Measurements from ENCODE around the gene TM9SF4.

TM9SF4 gene

GRCh38 chr20:32208499-32209154 lies 99.1 kb downstream of the TM9SF4 start:
- Histone ChIP-seq H3K14ac (ENCODE audit: low read length in 2 of 2) (no peak overlapping the region), H4K91ac (ENCODE audit: low read length) (peak overlapping the region; percentile 19), H2BK5ac (ENCODE audit: low read depth, low read length, poor library complexity, severe bottlenecking) (no peak overlapping the region), H3K4me1 (ENCODE audit: control insufficient read depth, insufficient read depth, low read depth, low read length) (peaks cover 15% of the 10 kb centered on the region), H3K27me3 (ENCODE audit: control insufficient read depth in 1 of 2, insufficient read depth in 1 of 2, low read length in 2 of 2) (no peaks in the 10 kb centered on the region), H3K18ac (ENCODE audit: low read depth in 1 of 2, low read length in 2 of 2) (no peak overlapping the region), H4K8ac (ENCODE audit: low read length) (no peak overlapping the region), H3K79me1 (replicated peaks; ENCODE audit: low read length, poor library complexity, severe bottlenecking) (peaks cover 57% of the 10 kb centered on the region), H3K4me3 (ENCODE audit: insufficient read depth in 1 of 2, low read depth in 1 of 2, low read length in 2 of 2) (peak overlapping the region in 1 of 2 experiments; percentile 98), H3K4ac (ENCODE audit: low read depth in 1 of 2, low read length in 2 of 2) (peak overlapping the region in 1 of 2 experiments; percentile 94), H2BK120ac (ENCODE audit: low read depth, low read length) (no peak overlapping the region), H3K4me2 (ENCODE audit: low read length, poor library complexity, severe bottlenecking) (peak overlapping the region; percentile 81), H3K36me3 (ENCODE audit: control insufficient read depth in 1 of 2, insufficient read depth in 2 of 2, low read depth in 1 of 2, low read length in 2 of 2) (peaks cover 23 to 28% of the 10 kb centered on the region in 2 experiments), H3K27ac (ENCODE audit: low read length, poor library complexity, severe bottlenecking) (no peak overlapping the region), H3K9me3 (ENCODE audit: control insufficient read depth, low read length) (no peaks in the 10 kb centered on the region), H2AFZ (ENCODE audit: low read depth, low read length) (no peak overlapping the region), H2BK12ac (ENCODE audit: low read length in 2 of 2) (no peak overlapping the region), H3K23ac (ENCODE audit: low read length in 2 of 2) (no peak overlapping the region), H2BK15ac (ENCODE audit: low read depth, poor library complexity, severe bottlenecking) (no peak overlapping the region), H3K9ac (ENCODE audit: low read length) (peak overlapping the region; percentile 98), H2AK5ac (ENCODE audit: low read length, severe bottlenecking) (no peak overlapping the region)
- DNase-seq = no peak
- 85% methylated on average over 10 of the region's 13 CpGs for WGBS

- Histone ChIP-seq H3K23ac (ENCODE audit: low read length in 2 of 2) (no peak overlapping the region), H2AFZ (ENCODE audit: low read depth, low read length) (no peak overlapping the region), H2BK5ac (ENCODE audit: low read depth, low read length, poor library complexity, severe bottlenecking) (no peak overlapping the region), H3K36me3 (ENCODE audit: control insufficient read depth in 1 of 2, insufficient read depth in 2 of 2, low read depth in 1 of 2, low read length in 2 of 2) (peaks cover 24 to 40% of the 10 kb centered on the region in 2 experiments), H4K8ac (ENCODE audit: low read length) (no peak overlapping the region), H3K4ac (ENCODE audit: low read depth in 1 of 2, low read length in 2 of 2) (no peak overlapping the region), H3K18ac (ENCODE audit: low read depth in 1 of 2, low read length in 2 of 2) (no peak overlapping the region), H4K91ac (ENCODE audit: low read length) (no peak overlapping the region), H2BK15ac (ENCODE audit: low read depth, poor library complexity, severe bottlenecking) (no peak overlapping the region), H3K4me2 (ENCODE audit: low read length, poor library complexity, severe bottlenecking) (no peak overlapping the region), H3K79me1 (replicated peaks; ENCODE audit: low read length, poor library complexity, severe bottlenecking) (peaks cover 61% of the 10 kb centered on the region), H3K9me3 (ENCODE audit: control insufficient read depth, low read length) (no peaks in the 10 kb centered on the region), H3K14ac (ENCODE audit: low read length in 2 of 2) (no peak overlapping the region), H2BK12ac (ENCODE audit: low read length in 2 of 2) (no peak overlapping the region), H3K4me3 (ENCODE audit: insufficient read depth in 1 of 2, low read depth in 1 of 2, low read length in 2 of 2) (no peak overlapping the region), H3K27me3 (ENCODE audit: control insufficient read depth in 1 of 2, insufficient read depth in 1 of 2, low read length in 2 of 2) (no peaks in the 10 kb centered on the region), H3K9ac (ENCODE audit: low read length) (peak overlapping the region; percentile 98), H2AK5ac (ENCODE audit: low read length, severe bottlenecking) (no peak overlapping the region), H3K27ac (ENCODE audit: low read length, poor library complexity, severe bottlenecking) (no peak overlapping the region), H3K4me1 (ENCODE audit: control insufficient read depth, insufficient read depth, low read depth, low read length) (peaks cover 14% of the 10 kb centered on the region), H2BK120ac (ENCODE audit: low read depth, low read length) (no peak overlapping the region)
- 93% methylated on average over 9 of the region's 9 CpGs for WGBS
- DNase-seq = no peak
These were observed 100.5 kb downstream of the TM9SF4 start for GRCh38 chr20:32209850-32210605.

- Histone ChIP-seq H3K23ac (ENCODE audit: low read length in 2 of 2) (no peak overlapping the region), H4K8ac (ENCODE audit: low read length) (no peak overlapping the region), H3K9me3 (ENCODE audit: control insufficient read depth, low read length) (no peaks in the 10 kb centered on the region), H3K36me3 (ENCODE audit: control insufficient read depth in 1 of 2, insufficient read depth in 2 of 2, low read depth in 1 of 2, low read length in 2 of 2) (peaks cover 49 to 78% of the 10 kb centered on the region in 2 experiments), H3K27me3 (ENCODE audit: control insufficient read depth in 1 of 2, insufficient read depth in 1 of 2, low read length in 2 of 2) (no peaks in the 10 kb centered on the region), H3K14ac (ENCODE audit: low read length in 2 of 2) (no peak overlapping the region), H2AFZ (ENCODE audit: low read depth, low read length) (no peak overlapping the region), H3K18ac (ENCODE audit: low read depth in 1 of 2, low read length in 2 of 2) (no peak overlapping the region), H3K79me1 (replicated peaks; ENCODE audit: low read length, poor library complexity, severe bottlenecking) (peaks cover 64% of the 10 kb centered on the region), H3K9ac (ENCODE audit: low read length) (no peak overlapping the region), H2BK120ac (ENCODE audit: low read depth, low read length) (no peak overlapping the region), H3K4ac (ENCODE audit: low read depth in 1 of 2, low read length in 2 of 2) (no peak overlapping the region), H3K27ac (ENCODE audit: low read length, poor library complexity, severe bottlenecking) (no peak overlapping the region), H2BK5ac (ENCODE audit: low read depth, low read length, poor library complexity, severe bottlenecking) (no peak overlapping the region), H3K4me3 (ENCODE audit: insufficient read depth in 1 of 2, low read depth in 1 of 2, low read length in 2 of 2) (no peak overlapping the region), H4K91ac (ENCODE audit: low read length) (no peak overlapping the region), H2AK5ac (ENCODE audit: low read length, severe bottlenecking) (no peak overlapping the region), H2BK12ac (ENCODE audit: low read length in 2 of 2) (no peak overlapping the region), H3K4me1 (ENCODE audit: control insufficient read depth, insufficient read depth, low read depth, low read length) (peaks cover 4% of the 10 kb centered on the region), H2BK15ac (ENCODE audit: low read depth, poor library complexity, severe bottlenecking) (no peak overlapping the region), H3K4me2 (ENCODE audit: low read length, poor library complexity, severe bottlenecking) (no peak overlapping the region)
- WGBS = 100% methylated on average over 1 of the region's 1 CpG
- no peak for DNase-seq
These were observed 104.4 kb downstream of the TM9SF4 start for GRCh38 chr20:32213870-32214269.

GRCh38 chr20:32215147-32215546 lies 105.6 kb downstream of the TM9SF4 start:
- Histone ChIP-seq H3K4me2 (ENCODE audit: low read length, poor library complexity, severe bottlenecking) (no peak overlapping the region), H2AFZ (ENCODE audit: low read depth, low read length) (no peak overlapping the region), H3K14ac (ENCODE audit: low read length in 2 of 2) (no peak overlapping the region), H4K91ac (ENCODE audit: low read length) (no peak overlapping the region), H3K27me3 (ENCODE audit: control insufficient read depth in 1 of 2, insufficient read depth in 1 of 2, low read length in 2 of 2) (no peaks in the 10 kb centered on the region), H3K4me1 (ENCODE audit: control insufficient read depth, insufficient read depth, low read depth, low read length) (no peaks in the 10 kb centered on the region), H2AK5ac (ENCODE audit: low read length, severe bottlenecking) (no peak overlapping the region), H3K36me3 (ENCODE audit: control insufficient read depth in 1 of 2, insufficient read depth in 2 of 2, low read depth in 1 of 2, low read length in 2 of 2) (peaks cover 47 to 86% of the 10 kb centered on the region in 2 experiments), H4K8ac (ENCODE audit: low read length) (no peak overlapping the region), H2BK15ac (ENCODE audit: low read depth, poor library complexity, severe bottlenecking) (no peak overlapping the region), H3K9ac (ENCODE audit: low read length) (no peak overlapping the region), H3K27ac (ENCODE audit: low read length, poor library complexity, severe bottlenecking) (no peak overlapping the region), H2BK5ac (ENCODE audit: low read depth, low read length, poor library complexity, severe bottlenecking) (no peak overlapping the region), H2BK12ac (ENCODE audit: low read length in 2 of 2) (no peak overlapping the region), H3K79me1 (replicated peaks; ENCODE audit: low read length, poor library complexity, severe bottlenecking) (peaks cover 56% of the 10 kb centered on the region), H3K18ac (ENCODE audit: low read depth in 1 of 2, low read length in 2 of 2) (no peak overlapping the region), H3K4ac (ENCODE audit: low read depth in 1 of 2, low read length in 2 of 2) (no peak overlapping the region), H3K23ac (ENCODE audit: low read length in 2 of 2) (no peak overlapping the region), H3K4me3 (ENCODE audit: insufficient read depth in 1 of 2, low read depth in 1 of 2, low read length in 2 of 2) (no peak overlapping the region), H2BK120ac (ENCODE audit: low read depth, low read length) (no peak overlapping the region), H3K9me3 (ENCODE audit: control insufficient read depth, low read length) (no peaks in the 10 kb centered on the region)
- WGBS = 96% methylated on average over 8 of the region's 8 CpGs
- DNase-seq = no peak

All from mesenchymal stem cell (in vitro differentiated cells and primary cell).